GM20000 (cell line): ENCODE measurements around the gene TNFAIP1.

ENCODE experiments used
- DNase-seq: peaks from one replicate; pipeline ENCODE4 v3.0.0; 2012; ENCODE audit warnings: low spot score
- CTCF ChIP-seq: IDR thresholded peaks from 2 replicates; pipeline ENCODE4 v1.5.1; 2012; ENCODE audit warnings: mild to moderate bottlenecking, control low read depth; ENCODE audit errors: extremely low read depth, missing control alignments

TNFAIP1 gene

GRCh38 chr17:28363776-28364650 is 28.5 kb downstream of the TNFAIP1 start:
- no peak for DNase-seq
- TF ChIP-seq CTCF = no peak

- DNase-seq = no peak
- no peak for TF ChIP-seq CTCF
Measured at GRCh38 chr17:28364665-28365363, 29.3 kb downstream of the TNFAIP1 start, which contains the start of gene SEBOX. Gene SEBOX, minus strand, starts transcription at chr17:28365199. Its CDS starts 48 bp downstream, at chr17:28365151.

GRCh38 chr17:28365487-28365886 is 29.9 kb downstream of the TNFAIP1 start:
- no peak for TF ChIP-seq CTCF
- DNase-seq = no peak

DNA sequence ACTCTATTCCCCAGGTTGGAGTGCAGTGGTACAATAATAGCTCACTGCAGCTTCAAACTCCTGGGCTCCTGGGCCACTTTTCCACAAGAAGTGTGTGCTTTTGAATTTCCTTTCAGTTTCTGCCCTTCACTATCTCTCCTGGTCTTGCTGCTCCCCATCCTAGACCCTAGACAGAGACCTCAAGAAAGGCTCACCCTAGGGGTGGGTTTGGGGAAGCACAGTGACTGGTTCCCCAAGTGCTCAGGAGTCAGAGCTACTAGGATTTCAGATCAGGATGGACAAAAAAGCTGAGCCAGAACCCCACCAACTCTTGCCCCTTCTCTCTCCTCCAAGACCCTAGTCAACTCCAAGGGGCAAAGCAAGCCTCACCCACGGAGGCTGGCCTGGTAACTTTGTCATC is 31.0 kb downstream of the TNFAIP1 start:
- DNase-seq = no peak
- no peak for TF ChIP-seq CTCF

- no peak for DNase-seq
- no peak for TF ChIP-seq CTCF
Measured at GRCh38 chr17:28367641-28368305, 32.2 kb downstream of the TNFAIP1 start.

DNA sequence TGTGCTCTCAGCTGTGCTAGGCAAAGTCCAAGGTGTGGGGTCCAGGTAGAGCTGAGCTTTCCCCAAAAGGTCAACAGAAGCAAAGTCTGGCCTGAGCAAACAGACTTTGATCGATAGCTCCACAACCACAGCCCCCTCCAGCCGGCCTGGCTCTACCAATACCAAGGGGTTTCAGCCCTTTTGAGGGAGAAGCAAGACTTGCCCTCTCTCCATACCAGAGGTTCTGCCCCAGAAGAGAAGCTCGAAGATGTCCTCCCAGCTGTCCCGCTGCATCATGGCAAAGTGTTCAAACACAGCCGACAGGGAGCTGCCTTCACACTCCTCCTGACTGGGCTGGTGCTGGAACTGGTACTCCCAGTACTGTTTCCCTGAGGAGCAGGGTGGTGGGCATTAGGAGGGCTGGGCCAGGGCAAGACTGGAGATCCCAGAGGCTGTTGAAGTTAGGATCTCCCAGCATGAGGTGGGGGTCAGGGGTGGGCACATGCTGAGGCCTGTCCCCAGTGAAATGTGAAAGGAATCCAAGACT is 32.8 kb downstream of the TNFAIP1 start:
- DNase-seq = no peak
- no peak for TF ChIP-seq CTCF
